A673 (cell line): ENCODE data around the gene SPECC1. TPM values are rescaled to one million over a fixed set of nuclear protein-coding genes. Genes with fewer than 3 reads are reported as not detected.

ENCODE experiments used
- BruUV-seq: library from RNA; stranded (reverse); fragments of 400-500 nt; replicated peaks from 2 replicates; lab custom pipeline; 2021; lab: Mats Ljungman, UMichigan
- CTCF ChIA-PET: fragments of 300-600 bp; sonication (Branson Sonifier 250); formaldehyde crosslinking; loops from one replicate; lab custom pipeline; 2022; ENCODE audit warnings: antibody characterized with exemption; lab: Charles Lee
- POLR2A ChIA-PET: fragments of 300-600 bp; sonication (Branson Sonifier 250); formaldehyde crosslinking; loops from one replicate; lab custom pipeline; 2022; ENCODE audit warnings: antibody characterized with exemption; ENCODE audit not compliant: low non-redundant PET; lab: Charles Lee
- DNase-seq: peaks from one replicate; pipeline ENCODE4 v3.0.0-alpha.2; 2015; ENCODE audit warnings: low spot score
- H3K27ac ChIP-seq: fragments of 200-600 bp; sonication (generic); 2 replicates; pipeline ENCODE4 v1.5.1; 2016; ENCODE audit warnings: mixed run types, low read depth, mild to moderate bottlenecking, mixed read lengths, antibody characterized with exemption, low read length; ENCODE audit not compliant: poor library complexity, severe bottlenecking
- H3K27me3 ChIP-seq: fragments of 200-600 bp; sonication (generic); replicated peaks from 2 replicates; pipeline ENCODE4 v1.6.1; 2017; ENCODE audit warnings: mixed run types, low read depth, mild to moderate bottlenecking, mixed read lengths, antibody characterized with exemption, low read length; ENCODE audit not compliant: insufficient read depth, poor library complexity
- H3K36me3 ChIP-seq: fragments of 200-600 bp; sonication (generic); 2 replicates; pipeline ENCODE4 v1.6.1; 2016; ENCODE audit warnings: mixed run types, mild to moderate bottlenecking, mixed read lengths, antibody characterized with exemption, low read length; ENCODE audit not compliant: insufficient read depth, poor library complexity, severe bottlenecking
- H3K4me1 ChIP-seq: fragments of 200-600 bp; sonication (generic); 2 replicates; pipeline ENCODE4 v1.6.1; 2017; ENCODE audit warnings: mixed run types, mild to moderate bottlenecking, mixed read lengths, antibody characterized with exemption, low read length; ENCODE audit not compliant: insufficient read depth, poor library complexity, severe bottlenecking
- H3K4me3 ChIP-seq: fragments of 200-600 bp; sonication (generic); 2 replicates; pipeline ENCODE4 v1.5.1; 2016; ENCODE audit warnings: low read depth, mixed run types, mild to moderate bottlenecking, mixed read lengths, low read length; ENCODE audit not compliant: poor library complexity, severe bottlenecking
- H3K9me3 ChIP-seq: fragments of 200-600 bp; sonication (generic); 2 replicates; pipeline ENCODE4 v1.6.1; 2016; ENCODE audit warnings: mixed run types, low read depth, mild to moderate bottlenecking, mixed read lengths, antibody characterized with exemption, low read length; ENCODE audit not compliant: poor library complexity, severe bottlenecking
- CTCF ChIP-seq: fragments of 300-800, 200-600 bp; sonication (generic); conservative IDR thresholded peaks from 2 replicates; pipeline ENCODE4 v1.5.1; 2017; ENCODE audit warnings: low read depth, mild to moderate bottlenecking, antibody characterized with exemption, low read length, moderate library complexity, mixed read lengths
- EZH2 ChIP-seq: fragments of 200-600 bp; sonication (generic); IDR thresholded peaks from 2 replicates; pipeline ENCODE4 v1.6.1; 2017; ENCODE audit warnings: borderline replicate concordance, low read depth, mild to moderate bottlenecking, mixed read lengths, antibody characterized with exemption, low read length; ENCODE audit not compliant: poor library complexity, severe bottlenecking
- intact Hi-C: fragments of 100-400 bp; cut with micrococcal nuclease; formaldehyde crosslinking; loops from one replicate; pipeline ENCODE4 v1.10.0; 2022; ENCODE audit not compliant: unreplicated experiment
- total RNA-seq: library from RNA; stranded (reverse); gene quantifications from 2 replicates; pipeline ENCODE4 v1.2.3, GENCODE V29; 2021

Gene SPECC1
- total RNA-seq, 1 experiment from 2014 or later: 5.8 TPM

DNA sequence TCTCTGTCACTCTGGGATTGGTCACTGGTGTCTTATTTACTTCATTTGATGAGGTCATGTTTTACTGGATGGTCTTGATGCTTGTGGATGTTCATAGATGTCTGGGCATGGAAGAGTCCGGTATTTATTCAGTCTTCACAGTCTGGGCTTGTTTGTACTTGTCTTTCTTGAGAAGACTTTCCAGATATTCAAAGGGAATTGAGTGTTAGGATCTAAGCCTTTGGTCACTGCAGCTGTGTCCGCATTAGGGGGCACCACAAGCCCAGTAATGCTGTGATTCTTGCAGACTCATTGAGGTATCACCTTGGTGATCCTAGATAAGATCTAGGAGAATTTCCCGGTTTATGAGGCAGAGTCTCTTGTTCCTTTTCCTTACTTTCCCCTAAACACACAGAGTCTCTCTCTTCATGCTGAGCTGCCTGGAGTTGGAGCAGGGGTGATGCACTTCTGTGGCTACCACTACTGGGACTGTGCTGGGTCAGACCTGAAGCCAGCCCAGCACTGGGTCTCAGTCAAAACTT, 214.7 kb downstream of the SPECC1 start:
- TF ChIP-seq EZH2: no peak
- TF ChIP-seq CTCF: no peak
- DNase-seq: no peak
- H3K36me3 ChIP-seq: no peaks in the 10 kb centered on the region
- no peaks in the 10 kb centered on the region for H3K4me1 ChIP-seq
- no peaks in the 10 kb centered on the region for H3K27me3 ChIP-seq
- no peaks in the 10 kb centered on the region for H3K9me3 ChIP-seq
- CTCF ChIA-PET: interaction anchor here (1.1 kb wide), 1 partner anchor 578 kb away, joined by 4 read pairs; no protein-coding TSS in a partner anchor
- no peak overlapping the region for H3K4me3 ChIP-seq
- POLR2A ChIA-PET: no interaction called here
- BruUV-seq: no TSS peak
- intact Hi-C loops: loop anchor here (2.0 to 10.0 kb wide), 2 partner anchors 103 to 631 kb away; no protein-coding TSS in a partner anchor
- H3K27ac ChIP-seq: no peak overlapping the region

- intact Hi-C loops: loop anchor here (2.0 to 10.0 kb wide), 2 partner anchors 104 to 630 kb away; no protein-coding TSS in a partner anchor
- no TSS peak for BruUV-seq
- Histone ChIP-seq H3K4me3 (no peak overlapping the region), H3K27ac (no peak overlapping the region), H3K9me3 (no peaks in the 10 kb centered on the region), H3K27me3 (no peaks in the 10 kb centered on the region), H3K36me3 (no peaks in the 10 kb centered on the region), H3K4me1 (no peaks in the 10 kb centered on the region)
- ChIA-PET CTCF (interaction anchor here (1.1 kb wide), 1 partner anchor 578 kb away, joined by 4 read pairs; no protein-coding TSS in a partner anchor), POLR2A (no interaction called here)
- TF ChIP-seq CTCF (no peak), EZH2 (no peak)
- no peak for DNase-seq
These were observed 215.2 kb downstream of the SPECC1 start for GRCh38 chr17:20224379-20224778.

DNA sequence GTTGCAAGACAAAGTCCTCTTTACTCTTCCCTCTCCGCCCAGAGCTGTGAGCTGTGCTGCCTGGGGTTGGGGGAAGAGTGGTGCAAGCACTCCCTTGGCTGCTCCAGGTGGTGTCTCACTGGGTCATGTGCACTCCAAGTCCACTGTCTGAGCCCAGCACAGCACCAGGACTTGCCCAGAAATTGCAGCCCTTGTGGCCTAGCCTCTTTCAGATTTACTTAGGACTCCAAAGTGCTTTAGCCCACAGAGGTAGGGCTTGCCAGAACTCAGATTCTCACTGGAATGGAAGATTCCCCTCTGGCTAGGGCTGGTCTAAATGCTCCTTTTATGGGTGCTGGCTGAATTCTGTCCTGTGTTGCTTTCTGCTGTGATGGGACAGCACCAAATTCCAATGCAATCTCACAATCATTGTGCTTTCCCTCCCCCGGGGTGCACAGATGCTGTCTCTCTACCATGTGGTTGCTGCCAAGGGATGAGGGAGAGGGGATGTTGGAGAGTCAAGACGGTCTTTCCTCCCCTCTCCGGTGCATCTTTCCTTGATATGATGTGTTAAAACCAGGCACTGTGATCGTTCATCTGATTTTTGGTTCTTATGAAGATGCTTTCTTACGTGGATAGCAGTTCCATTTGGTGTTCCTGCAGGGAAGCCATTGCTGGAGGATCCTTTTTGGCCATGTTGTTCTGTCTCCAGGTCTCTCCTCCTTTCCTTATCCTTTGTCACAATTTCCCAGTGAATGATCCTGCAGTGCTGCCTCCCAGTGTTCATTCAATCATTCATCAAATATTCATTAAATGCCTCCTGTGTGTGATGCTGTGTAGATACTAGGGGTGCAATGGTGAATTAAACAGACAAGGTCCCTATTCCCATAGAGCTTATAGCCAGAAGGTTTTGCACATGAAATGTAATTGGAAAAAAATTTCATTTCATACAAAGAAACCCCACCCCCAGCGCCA, 216.3 kb downstream of the SPECC1 start:
- Histone ChIP-seq H3K27ac (no peak overlapping the region), H3K4me3 (no peak overlapping the region), H3K4me1 (no peaks in the 10 kb centered on the region), H3K27me3 (no peaks in the 10 kb centered on the region), H3K36me3 (no peaks in the 10 kb centered on the region), H3K9me3 (no peaks in the 10 kb centered on the region)
- CTCF ChIA-PET: interaction anchor here (0.7 kb wide), 1 partner anchor 106 kb away, joined by 3 read pairs; no protein-coding TSS in a partner anchor
- TF ChIP-seq EZH2 (no peak), CTCF (peak; percentile 26; the same call in 1 of the 2 replicates)
- intact Hi-C loops: loop anchor here (1.0 to 10.0 kb wide), 3 partner anchors 95 to 629 kb away; no protein-coding TSS in a partner anchor
- DNase-seq: peak; percentile 19
- BruUV-seq: no TSS peak
- POLR2A ChIA-PET: no interaction called here
